Stimulated activated naive CD8-positive, alpha-beta T cell treated with anti-CD3 and anti-CD28 coated beads, Interleukin-15, amount 100 ng/mL, for 72 hours (primary cell): ENCODE measurements around the gene TEAD1.

ENCODE experiments used
- ATAC-seq: fragments of 150-1000 bp; cut with Tn5 transposase; 2 replicates; pipeline ENCODE4 v1.10.0; 2021; ENCODE audit warnings: mild to moderate bottlenecking, moderate library complexity
- DNase-seq, 2 donors: peaks; one replicate each; pipeline ENCODE4 v3.0.0; 2021 to 2022
- H3K27ac Mint-ChIP-seq, 2 donors: one replicate each; pipeline ENCODE4 v1.8.0; 2022; ENCODE audit warnings: mild to moderate bottlenecking in 2 of 2, mixed read lengths in 2 of 2, moderate library complexity in 2 of 2
- H3K27me3 Mint-ChIP-seq: one replicate; pipeline ENCODE4 v1.8.0; 2022; ENCODE audit warnings: mixed read lengths
- H3K4me1 Mint-ChIP-seq: one replicate; pipeline ENCODE4 v1.8.0; 2022; ENCODE audit warnings: mild to moderate bottlenecking, mixed read lengths
- H3K4me3 Mint-ChIP-seq, 2 donors: one replicate each; pipeline ENCODE4 v1.8.0; 2022; ENCODE audit warnings: mild to moderate bottlenecking in 2 of 2, mixed read lengths in 2 of 2, moderate library complexity in 1 of 2
- H3K9me3 Mint-ChIP-seq, 2 donors: one replicate each; pipeline ENCODE4 v1.8.0; 2022; ENCODE audit warnings: mixed read lengths in 2 of 2

Gene TEAD1

GRCh38 chr11:12905435-12905834 lies 231.2 kb downstream of the TEAD1 start:
- peaks cover 15% of the 10 kb centered on the region for H3K27me3 Mint-ChIP-seq
- no peak overlapping the region for H3K4me3 Mint-ChIP-seq
- H3K27ac Mint-ChIP-seq = no peak overlapping the region
- H3K9me3 Mint-ChIP-seq = no peaks in the 10 kb centered on the region
- DNase-seq (no peak), ATAC-seq (no peak)
- no peaks in the 10 kb centered on the region for H3K4me1 Mint-ChIP-seq

- DNase-seq (no peak), ATAC-seq (no peak)
Observed at GRCh38 chr11:12906501-12906900, 232.3 kb downstream of the TEAD1 start.

GRCh38 chr11:12909879-12910278 lies 235.7 kb downstream of the TEAD1 start:
- Mint-ChIP-seq H3K9me3 (no peaks in the 10 kb centered on the region), H3K4me1 (no peaks in the 10 kb centered on the region), H3K4me3 (no peak overlapping the region), H3K27me3 (peaks cover 6% of the 10 kb centered on the region), H3K27ac (no peak overlapping the region)
- DNase-seq (no peak), ATAC-seq (no peak)

More at GRCh38 chr11:12906501-12906900, 232.3 kb downstream of the TEAD1 start:
- Mint-ChIP-seq H3K27ac (no peak overlapping the region), H3K27me3 (peaks cover 8% of the 10 kb centered on the region), H3K4me3 (no peak overlapping the region), H3K9me3 (no peaks in the 10 kb centered on the region), H3K4me1 (no peaks in the 10 kb centered on the region)

- Mint-ChIP-seq H3K4me1 (no peaks in the 10 kb centered on the region), H3K27me3 (peaks cover 28% of the 10 kb centered on the region), H3K4me3 (no peak overlapping the region), H3K27ac (no peak overlapping the region), H3K9me3 (no peaks in the 10 kb centered on the region)
- DNase-seq (no peak), ATAC-seq (peak; percentile 69)
Observed at GRCh38 chr11:12914400-12914912, 240.2 kb downstream of the TEAD1 start.

- DNase-seq = no peak
- Mint-ChIP-seq H3K9me3 (no peaks in the 10 kb centered on the region), H3K4me1 (no peaks in the 10 kb centered on the region), H3K4me3 (no peak overlapping the region), H3K27ac (peak overlapping the region in 1 of 2 donors; percentile 4), H3K27me3 (peaks cover 28% of the 10 kb centered on the region)
- no peak for ATAC-seq
Observed at GRCh38 chr11:12915093-12915492, 240.9 kb downstream of the TEAD1 start.

GRCh38 chr11:12917822-12918221 lies 243.6 kb downstream of the TEAD1 start:
- Mint-ChIP-seq H3K4me3 (no peak overlapping the region), H3K9me3 (no peaks in the 10 kb centered on the region), H3K4me1 (no peaks in the 10 kb centered on the region), H3K27ac (no peak overlapping the region), H3K27me3 (peaks cover 28% of the 10 kb centered on the region)
- DNase-seq (no peak), ATAC-seq (no peak)

- Mint-ChIP-seq H3K9me3 (no peaks in the 10 kb centered on the region), H3K27me3 (peaks cover 28% of the 10 kb centered on the region), H3K4me3 (no peak overlapping the region), H3K27ac (no peak overlapping the region), H3K4me1 (no peaks in the 10 kb centered on the region)
- ATAC-seq = no peak
- DNase-seq = no peak
Observed at GRCh38 chr11:12918667-12919066, 244.4 kb downstream of the TEAD1 start.

GRCh38 chr11:12922418-12922817 lies 248.2 kb downstream of the TEAD1 start:
- no peaks in the 10 kb centered on the region for H3K27me3 Mint-ChIP-seq
- H3K9me3 Mint-ChIP-seq = no peaks in the 10 kb centered on the region
- no peak overlapping the region for H3K4me3 Mint-ChIP-seq
- DNase-seq (no peak), ATAC-seq (no peak)
- no peak overlapping the region for H3K27ac Mint-ChIP-seq
- H3K4me1 Mint-ChIP-seq = no peaks in the 10 kb centered on the region

GRCh38 chr11:12922980-12923507 lies 248.8 kb downstream of the TEAD1 start:
- no peak for DNase-seq
- Mint-ChIP-seq H3K4me3 (no peak overlapping the region), H3K27ac (no peak overlapping the region), H3K27me3 (no peaks in the 10 kb centered on the region), H3K9me3 (no peaks in the 10 kb centered on the region), H3K4me1 (no peaks in the 10 kb centered on the region)
- ATAC-seq = no peak

GRCh38 chr11:12924650-12925049 lies 250.4 kb downstream of the TEAD1 start:
- Mint-ChIP-seq H3K4me3 (no peak overlapping the region), H3K27me3 (peaks cover 8% of the 10 kb centered on the region), H3K27ac (no peak overlapping the region), H3K4me1 (no peaks in the 10 kb centered on the region), H3K9me3 (no peaks in the 10 kb centered on the region)
- no peak for DNase-seq
- ATAC-seq = no peak

- ATAC-seq = no peak
- Mint-ChIP-seq H3K27me3 (peaks cover 8% of the 10 kb centered on the region), H3K4me3 (no peak overlapping the region), H3K27ac (no peak overlapping the region), H3K4me1 (no peaks in the 10 kb centered on the region), H3K9me3 (no peaks in the 10 kb centered on the region)
- DNase-seq = no peak
Observed at GRCh38 chr11:12925520-12925919, 251.3 kb downstream of the TEAD1 start.

- DNase-seq (no peak), ATAC-seq (no peak)
- Mint-ChIP-seq H3K4me1 (no peaks in the 10 kb centered on the region), H3K9me3 (no peaks in the 10 kb centered on the region), H3K27ac (no peak overlapping the region), H3K27me3 (peaks cover 8% of the 10 kb centered on the region), H3K4me3 (no peak overlapping the region)
Observed at GRCh38 chr11:12927221-12927620, 253.0 kb downstream of the TEAD1 start.

GRCh38 chr11:12927886-12928285 lies 253.7 kb downstream of the TEAD1 start:
- ATAC-seq = no peak

GRCh38 chr11:12930850-12931249 lies 256.6 kb downstream of the TEAD1 start:
- H3K27ac Mint-ChIP-seq = no peak overlapping the region
- H3K4me3 Mint-ChIP-seq = no peak overlapping the region
- peaks cover 8% of the 10 kb centered on the region for H3K27me3 Mint-ChIP-seq
- no peak for DNase-seq
- no peak for ATAC-seq
- no peaks in the 10 kb centered on the region for H3K4me1 Mint-ChIP-seq
- H3K9me3 Mint-ChIP-seq = no peaks in the 10 kb centered on the region

More at GRCh38 chr11:12927886-12928285, 253.7 kb downstream of the TEAD1 start:
- no peaks in the 10 kb centered on the region for H3K9me3 Mint-ChIP-seq
- no peak for DNase-seq
- H3K4me1 Mint-ChIP-seq = no peaks in the 10 kb centered on the region
- H3K4me3 Mint-ChIP-seq = no peak overlapping the region
- peaks cover 8% of the 10 kb centered on the region for H3K27me3 Mint-ChIP-seq
- H3K27ac Mint-ChIP-seq = no peak overlapping the region

- DNase-seq (no peak), ATAC-seq (no peak)
- Mint-ChIP-seq H3K9me3 (no peaks in the 10 kb centered on the region), H3K27me3 (peaks cover 8% of the 10 kb centered on the region), H3K4me1 (no peaks in the 10 kb centered on the region), H3K4me3 (no peak overlapping the region), H3K27ac (no peak overlapping the region)
Observed at GRCh38 chr11:12932485-12932884, 258.3 kb downstream of the TEAD1 start.

GRCh38 chr11:12936200-12936599 lies 262.0 kb downstream of the TEAD1 start:
- no peak overlapping the region for H3K27ac Mint-ChIP-seq
- no peaks in the 10 kb centered on the region for H3K4me1 Mint-ChIP-seq
- H3K27me3 Mint-ChIP-seq = peaks cover 22% of the 10 kb centered on the region
- no peaks in the 10 kb centered on the region for H3K9me3 Mint-ChIP-seq
- no peak for DNase-seq
- H3K4me3 Mint-ChIP-seq = no peak overlapping the region
- no peak for ATAC-seq

GRCh38 chr11:12938590-12939247 lies 264.5 kb downstream of the TEAD1 start:
- H3K27me3 Mint-ChIP-seq = peaks cover 26% of the 10 kb centered on the region
- no peak overlapping the region for H3K27ac Mint-ChIP-seq
- H3K4me3 Mint-ChIP-seq = no peak overlapping the region
- no peaks in the 10 kb centered on the region for H3K4me1 Mint-ChIP-seq
- no peaks in the 10 kb centered on the region for H3K9me3 Mint-ChIP-seq
- DNase-seq = no peak
- no peak for ATAC-seq
